ENCODE measurements around the gene PRKX. TPM values are rescaled to one million over a fixed set of nuclear protein-coding genes. Genes with fewer than 3 reads are reported as not detected.
"Not testable (repeated sequence)": the region's sequence is repeated elsewhere in the genome, so short reads cannot be mapped to it uniquely, and the experiment has no call there.

Gene PRKX
- total RNA-seq, 1 donor: 72.7 TPM

GRCh38 chrX:3715921-3716320 lies 2.5 kb upstream of the PRKX start:
- Histone ChIP-seq H3K27me3 (ENCODE audit: insufficient read depth, low read length) (no peaks in the 10 kb centered on the region), H3K4me1 (ENCODE audit: insufficient read depth, low read length) (peaks cover 15% of the 10 kb centered on the region), H3K4me3 (ENCODE audit: low read length) (no peak overlapping the region), H3K9me3 (ENCODE audit: low read depth, low read length) (no peaks in the 10 kb centered on the region)

- H3K9me3 ChIP-seq (ENCODE audit: low read depth, low read length); H3K4me3 ChIP-seq (ENCODE audit: low read length); H3K27me3 ChIP-seq (ENCODE audit: insufficient read depth, low read length): not testable (repeated sequence)
- H3K4me1 ChIP-seq (ENCODE audit: insufficient read depth, low read length): peaks cover 20% of the 10 kb centered on the region
These were observed 1.4 kb upstream of the PRKX start for GRCh38 chrX:3714706-3715479.

GRCh38 chrX:3713937-3714434 lies 537 bp upstream of the PRKX start:
- H3K4me3 ChIP-seq (ENCODE audit: low read length): peak overlapping the region; percentile 47
- H3K9me3 ChIP-seq (ENCODE audit: low read depth, low read length): no peaks in the 10 kb centered on the region
- H3K4me1 ChIP-seq (ENCODE audit: insufficient read depth, low read length): peaks cover 20% of the 10 kb centered on the region
- H3K27me3 ChIP-seq (ENCODE audit: insufficient read depth, low read length): no peaks in the 10 kb centered on the region

GRCh38 chrX:3712870-3713224 lies 602 bp downstream of the PRKX start:
- H3K27me3 ChIP-seq (ENCODE audit: insufficient read depth, low read length): no peaks in the 10 kb centered on the region
- peak overlapping the region; percentile 59 for H3K4me3 ChIP-seq (ENCODE audit: low read length)
- H3K4me1 ChIP-seq (ENCODE audit: insufficient read depth, low read length): peaks cover 20% of the 10 kb centered on the region
- no peaks in the 10 kb centered on the region for H3K9me3 ChIP-seq (ENCODE audit: low read depth, low read length)

GRCh38 chrX:3712051-3712869 lies 1.2 kb downstream of the PRKX start:
- Histone ChIP-seq H3K4me3 (ENCODE audit: low read length) (peak overlapping the region; percentile 59), H3K27me3 (ENCODE audit: insufficient read depth, low read length) (no peaks in the 10 kb centered on the region), H3K4me1 (ENCODE audit: insufficient read depth, low read length) (peaks cover 20% of the 10 kb centered on the region), H3K9me3 (ENCODE audit: low read depth, low read length) (no peaks in the 10 kb centered on the region)

GRCh38 chrX:3711331-3711917 lies 2.0 kb downstream of the PRKX start:
- Histone ChIP-seq H3K27me3 (ENCODE audit: insufficient read depth, low read length) (no peaks in the 10 kb centered on the region), H3K4me3 (ENCODE audit: low read length) (peak overlapping the region; percentile 59), H3K9me3 (ENCODE audit: low read depth, low read length) (no peaks in the 10 kb centered on the region), H3K4me1 (ENCODE audit: insufficient read depth, low read length) (peaks cover 28% of the 10 kb centered on the region)

- H3K4me1 ChIP-seq (ENCODE audit: insufficient read depth, low read length): peaks cover 33% of the 10 kb centered on the region
- H3K27me3 ChIP-seq (ENCODE audit: insufficient read depth, low read length); H3K4me3 ChIP-seq (ENCODE audit: low read length); H3K9me3 ChIP-seq (ENCODE audit: low read depth, low read length): not testable (repeated sequence)
These were observed 5.7 kb downstream of the PRKX start for GRCh38 chrX:3707673-3708274.

GRCh38 chrX:3706481-3706880 lies 7.0 kb downstream of the PRKX start:
- Histone ChIP-seq H3K27me3 (ENCODE audit: insufficient read depth, low read length) (no peaks in the 10 kb centered on the region), H3K4me1 (ENCODE audit: insufficient read depth, low read length) (peaks cover 30% of the 10 kb centered on the region), H3K4me3 (ENCODE audit: low read length) (no peak overlapping the region), H3K9me3 (ENCODE audit: low read depth, low read length) (no peaks in the 10 kb centered on the region)

- H3K4me1 ChIP-seq (ENCODE audit: insufficient read depth, low read length): peaks cover 37% of the 10 kb centered on the region
- H3K4me3 ChIP-seq (ENCODE audit: low read length); H3K9me3 ChIP-seq (ENCODE audit: low read depth, low read length); H3K27me3 ChIP-seq (ENCODE audit: insufficient read depth, low read length): not testable (repeated sequence)
These were observed 10.2 kb downstream of the PRKX start for GRCh38 chrX:3703251-3703650.

GRCh38 chrX:3702095-3702494 lies 11.4 kb downstream of the PRKX start:
- peaks cover 46% of the 10 kb centered on the region for H3K4me1 ChIP-seq (ENCODE audit: insufficient read depth, low read length)
- not testable (repeated sequence) for H3K9me3 ChIP-seq (ENCODE audit: low read depth, low read length)

GRCh38 chrX:3701445-3701928 lies 12.0 kb downstream of the PRKX start:
- not testable (repeated sequence) for H3K27me3 ChIP-seq (ENCODE audit: insufficient read depth, low read length); H3K9me3 ChIP-seq (ENCODE audit: low read depth, low read length); H3K4me3 ChIP-seq (ENCODE audit: low read length)
- H3K4me1 ChIP-seq (ENCODE audit: insufficient read depth, low read length): peaks cover 44% of the 10 kb centered on the region

More at GRCh38 chrX:3702095-3702494, 11.4 kb downstream of the PRKX start:
- H3K27me3 ChIP-seq (ENCODE audit: insufficient read depth, low read length); H3K4me3 ChIP-seq (ENCODE audit: low read length): not testable (repeated sequence)

GRCh38 chrX:3699821-3700381 lies 13.5 kb downstream of the PRKX start:
- no peaks in the 10 kb centered on the region for H3K27me3 ChIP-seq (ENCODE audit: insufficient read depth, low read length)
- no peaks in the 10 kb centered on the region for H3K9me3 ChIP-seq (ENCODE audit: low read depth, low read length)
- H3K4me3 ChIP-seq (ENCODE audit: low read length): peak overlapping the region; percentile 32
- peaks cover 45% of the 10 kb centered on the region for H3K4me1 ChIP-seq (ENCODE audit: insufficient read depth, low read length)

GRCh38 chrX:3697701-3698279 lies 15.7 kb downstream of the PRKX start:
- H3K4me3 ChIP-seq (ENCODE audit: low read length): no peak overlapping the region
- H3K27me3 ChIP-seq (ENCODE audit: insufficient read depth, low read length): no peaks in the 10 kb centered on the region
- peaks cover 51% of the 10 kb centered on the region for H3K4me1 ChIP-seq (ENCODE audit: insufficient read depth, low read length)
- no peaks in the 10 kb centered on the region for H3K9me3 ChIP-seq (ENCODE audit: low read depth, low read length)

GRCh38 chrX:3697220-3697684 lies 16.2 kb downstream of the PRKX start:
- peaks cover 51% of the 10 kb centered on the region for H3K4me1 ChIP-seq (ENCODE audit: insufficient read depth, low read length)
- no peaks in the 10 kb centered on the region for H3K9me3 ChIP-seq (ENCODE audit: low read depth, low read length)
- no peak overlapping the region for H3K4me3 ChIP-seq (ENCODE audit: low read length)
- H3K27me3 ChIP-seq (ENCODE audit: insufficient read depth, low read length): no peaks in the 10 kb centered on the region
